ENCODE data around the gene TMEM54.

TMEM54 gene

GRCh38 chr1:32900956-32901822 lies at the start of gene TMEM54:
TSS of gene TMEM54 (minus strand) at chr1:32901389. CDS start at chr1:32901238, 151 bp downstream.
- DNase-seq, result no peak

GRCh38 chr1:32949519-32949918 lies 48.3 kb upstream of the TMEM54 start:
- no peak for DNase-seq

- no peak for DNase-seq
These were observed 47.7 kb upstream of the TMEM54 start for GRCh38 chr1:32948905-32949304.

- no peak for DNase-seq
These were observed 47.2 kb upstream of the TMEM54 start for GRCh38 chr1:32948390-32948722.

- DNase-seq, result no peak
These were observed 46.6 kb upstream of the TMEM54 start for GRCh38 chr1:32947669-32948389.

GRCh38 chr1:32946413-32946812 lies 45.2 kb upstream of the TMEM54 start:
- no peak for DNase-seq

- no peak for DNase-seq
These were observed 43.0 kb upstream of the TMEM54 start for GRCh38 chr1:32944180-32944579.

- peak; percentile 15 for DNase-seq
These were observed 38.6 kb upstream of the TMEM54 start for GRCh38 chr1:32939655-32940371.

- DNase-seq, result no peak
These were observed 35.9 kb upstream of the TMEM54 start for GRCh38 chr1:32937061-32937460.

- no peak for DNase-seq
These were observed 33.3 kb upstream of the TMEM54 start for GRCh38 chr1:32934535-32934934.

GRCh38 chr1:32933742-32934322 lies 32.6 kb upstream of the TMEM54 start:
- DNase-seq, result peak; percentile 20

- DNase-seq, result no peak
These were observed 30.6 kb upstream of the TMEM54 start for GRCh38 chr1:32931760-32932159.

- no peak for DNase-seq
These were observed 28.2 kb upstream of the TMEM54 start for GRCh38 chr1:32929366-32929765.

- no peak for DNase-seq
These were observed 27.5 kb upstream of the TMEM54 start for GRCh38 chr1:32928715-32929114.

- DNase-seq, result no peak
These were observed 27.1 kb upstream of the TMEM54 start for GRCh38 chr1:32928285-32928684.

GRCh38 chr1:32927441-32927840 lies 26.3 kb upstream of the TMEM54 start:
- DNase-seq, result no peak

- no peak for DNase-seq
These were observed 25.4 kb upstream of the TMEM54 start for GRCh38 chr1:32926562-32926961.

GRCh38 chr1:32925403-32926162 lies 24.4 kb upstream of the TMEM54 start:
- DNase-seq, result no peak

- DNase-seq, result no peak
These were observed 23.7 kb upstream of the TMEM54 start for GRCh38 chr1:32924881-32925344.

GRCh38 chr1:32920833-32921232 lies 19.6 kb upstream of the TMEM54 start:
- no peak for DNase-seq

- DNase-seq, result no peak
These were observed 18.9 kb upstream of the TMEM54 start for GRCh38 chr1:32919811-32920733.

Data from GF-D8 (cell line).